AG04450 (cell line): ENCODE results near the gene GRIN1. TPM values are rescaled to one million over a fixed set of nuclear protein-coding genes. Genes with fewer than 3 reads are reported as not detected.

ENCODE experiments used
- CTCF ChIA-PET: fragments of 300-600, 350-600 bp; formaldehyde crosslinking; extraction: SDS; loops from one replicate; lab custom pipeline; 2022; ENCODE audit warnings: antibody characterized with exemption, inconsistent platforms; lab: Charles Lee
- POLR2A ChIA-PET: fragments of 350-600 bp; formaldehyde crosslinking; extraction: SDS; loops from one replicate; lab custom pipeline; 2021; ENCODE audit warnings: antibody characterized with exemption, inconsistent platforms; lab: Yijun Ruan, JAX
- DNase-seq: peaks from one replicate; pipeline ENCODE4 v3.0.0-alpha.2; 2011; ENCODE audit warnings: low read depth, low spot score
- H3K27ac ChIP-seq: one replicate; pipeline ENCODE4 v1.5.1; 2012; ENCODE audit warnings: low read depth, low read length, control low read depth
- H3K27me3 ChIP-seq: one replicate; pipeline ENCODE4 v1.6.0; 2012; ENCODE audit warnings: low read length; ENCODE audit not compliant: control insufficient read depth, insufficient read depth
- H3K4me3 ChIP-seq: 2 replicates; pipeline ENCODE4 v1.5.1; 2011; ENCODE audit warnings: mild to moderate bottlenecking, low read depth, low read length, control low read depth
- H3K9me3 ChIP-seq: 2 replicates; pipeline ENCODE4 v1.5.1; 2012; ENCODE audit warnings: low read length; ENCODE audit not compliant: control insufficient read depth, insufficient read depth
- polyA plus RNA-seq: library from polyadenylated mRNA; depleted of rRNA; stranded (reverse); fragments of >200 nt; gene quantifications from 2 replicates; pipeline ENCODE4 v1.2.3, GENCODE V29; 2011
- TF ChIP-seq, protein P1 (sequence below): IDR thresholded peaks from 2 replicates; pipeline ENCODE4 v1.5.1; 2011; ENCODE audit warnings: low read depth, low read length, control low read depth, inconsistent platforms

The GRIN1 gene
- polyA plus RNA-seq, 1 experiment, result not detected

DNA sequence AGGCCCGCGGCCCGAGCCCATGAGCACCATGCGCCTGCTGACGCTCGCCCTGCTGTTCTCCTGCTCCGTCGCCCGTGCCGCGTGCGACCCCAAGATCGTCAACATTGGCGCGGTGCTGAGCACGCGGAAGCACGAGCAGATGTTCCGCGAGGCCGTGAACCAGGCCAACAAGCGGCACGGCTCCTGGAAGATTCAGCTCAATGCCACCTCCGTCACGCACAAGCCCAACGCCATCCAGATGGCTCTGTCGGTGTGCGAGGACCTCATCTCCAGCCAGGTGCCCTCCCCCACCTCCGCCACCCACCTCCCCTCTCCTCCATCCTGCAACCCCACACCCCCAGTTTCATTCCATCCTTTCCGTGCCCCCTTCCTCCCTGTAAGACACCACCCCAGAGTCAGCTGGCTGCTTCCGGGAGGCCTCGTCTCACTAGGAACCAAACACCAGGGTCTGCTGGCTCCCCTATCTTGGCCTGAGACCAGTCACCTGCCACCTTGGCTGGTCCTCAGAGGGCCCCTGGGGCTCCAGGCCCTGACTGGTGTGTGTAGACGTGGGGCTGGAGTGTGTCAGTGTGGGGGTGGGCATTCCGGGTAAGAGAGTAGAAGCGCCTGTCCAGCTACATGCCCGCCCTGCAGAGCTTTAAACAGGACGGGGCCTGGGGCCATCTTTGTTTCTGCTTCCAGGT is 655 bp downstream of the GRIN1 start:
- ChIA-PET CTCF (no interaction called here), POLR2A (interaction anchor here (2.3 kb wide), 1 partner anchor 10 kb away, joined by 12 read pairs; no protein-coding TSS in a partner anchor)
- Histone ChIP-seq H3K27me3 (peaks cover 52% of the 10 kb centered on the region), H3K9me3 (no peaks in the 10 kb centered on the region; the same call in 1 of the 2 replicates), H3K4me3 (no peak overlapping the region), H3K27ac (no peak overlapping the region)
- no peak for DNase-seq
- TF ChIP-seq, protein P1, sequence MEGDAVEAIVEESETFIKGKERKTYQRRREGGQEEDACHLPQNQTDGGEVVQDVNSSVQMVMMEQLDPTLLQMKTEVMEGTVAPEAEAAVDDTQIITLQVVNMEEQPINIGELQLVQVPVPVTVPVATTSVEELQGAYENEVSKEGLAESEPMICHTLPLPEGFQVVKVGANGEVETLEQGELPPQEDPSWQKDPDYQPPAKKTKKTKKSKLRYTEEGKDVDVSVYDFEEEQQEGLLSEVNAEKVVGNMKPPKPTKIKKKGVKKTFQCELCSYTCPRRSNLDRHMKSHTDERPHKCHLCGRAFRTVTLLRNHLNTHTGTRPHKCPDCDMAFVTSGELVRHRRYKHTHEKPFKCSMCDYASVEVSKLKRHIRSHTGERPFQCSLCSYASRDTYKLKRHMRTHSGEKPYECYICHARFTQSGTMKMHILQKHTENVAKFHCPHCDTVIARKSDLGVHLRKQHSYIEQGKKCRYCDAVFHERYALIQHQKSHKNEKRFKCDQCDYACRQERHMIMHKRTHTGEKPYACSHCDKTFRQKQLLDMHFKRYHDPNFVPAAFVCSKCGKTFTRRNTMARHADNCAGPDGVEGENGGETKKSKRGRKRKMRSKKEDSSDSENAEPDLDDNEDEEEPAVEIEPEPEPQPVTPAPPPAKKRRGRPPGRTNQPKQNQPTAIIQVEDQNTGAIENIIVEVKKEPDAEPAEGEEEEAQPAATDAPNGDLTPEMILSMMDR, result no peak

DNA sequence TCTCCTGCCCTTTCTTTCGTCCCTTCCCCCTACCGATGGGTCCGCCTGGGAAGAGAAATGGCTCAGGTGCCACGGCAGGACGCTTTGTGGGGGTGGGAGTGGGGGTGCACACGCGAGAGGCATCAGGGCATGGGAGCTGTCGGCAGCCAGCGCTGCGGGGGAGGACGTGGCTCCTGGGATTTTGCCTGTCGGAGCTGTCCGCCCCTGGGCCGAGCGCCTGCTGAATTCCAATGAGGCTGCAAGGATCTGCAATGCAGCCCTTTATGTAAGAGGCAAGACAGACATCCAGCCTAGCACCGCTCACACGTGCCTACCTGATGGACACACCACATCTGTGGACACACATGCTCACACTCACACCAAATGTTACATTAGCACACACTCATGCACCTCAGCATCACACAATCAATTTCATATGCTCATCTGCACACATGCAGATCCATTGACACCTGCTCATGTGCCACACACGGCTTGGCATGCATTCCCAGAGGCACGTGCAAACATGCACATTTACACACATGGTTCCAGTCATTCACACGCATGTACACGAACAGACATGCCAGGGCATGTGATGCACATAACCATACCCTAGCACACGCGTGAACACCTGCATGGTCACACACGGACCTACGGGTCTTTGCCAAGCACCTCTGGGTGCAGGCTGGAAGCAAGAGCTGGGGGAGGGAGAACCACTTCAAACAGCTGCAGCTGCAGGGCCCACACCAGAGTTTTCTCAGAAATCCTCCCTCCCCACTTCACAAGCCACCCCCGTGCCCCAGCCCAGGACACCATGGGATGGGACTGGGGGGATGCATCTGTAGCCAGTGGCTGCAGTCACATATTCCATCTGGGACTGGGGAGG is 1.4 kb downstream of the GRIN1 start:
- no peak overlapping the region for H3K27ac ChIP-seq
- H3K27me3 ChIP-seq, result peaks cover 52% of the 10 kb centered on the region
- ChIA-PET POLR2A (interaction anchor here (2.3 kb wide), 1 partner anchor 10 kb away, joined by 12 read pairs; no protein-coding TSS in a partner anchor), CTCF (interaction anchor here (0.6 kb wide), 1 partner anchor 13 kb away, joined by 6 read pairs; no protein-coding TSS in a partner anchor)
- TF ChIP-seq, protein P1, result no peak
- no peaks in the 10 kb centered on the region; the same call in 1 of the 2 replicates for H3K9me3 ChIP-seq
- H3K4me3 ChIP-seq, result no peak overlapping the region
- no peak for DNase-seq

DNA sequence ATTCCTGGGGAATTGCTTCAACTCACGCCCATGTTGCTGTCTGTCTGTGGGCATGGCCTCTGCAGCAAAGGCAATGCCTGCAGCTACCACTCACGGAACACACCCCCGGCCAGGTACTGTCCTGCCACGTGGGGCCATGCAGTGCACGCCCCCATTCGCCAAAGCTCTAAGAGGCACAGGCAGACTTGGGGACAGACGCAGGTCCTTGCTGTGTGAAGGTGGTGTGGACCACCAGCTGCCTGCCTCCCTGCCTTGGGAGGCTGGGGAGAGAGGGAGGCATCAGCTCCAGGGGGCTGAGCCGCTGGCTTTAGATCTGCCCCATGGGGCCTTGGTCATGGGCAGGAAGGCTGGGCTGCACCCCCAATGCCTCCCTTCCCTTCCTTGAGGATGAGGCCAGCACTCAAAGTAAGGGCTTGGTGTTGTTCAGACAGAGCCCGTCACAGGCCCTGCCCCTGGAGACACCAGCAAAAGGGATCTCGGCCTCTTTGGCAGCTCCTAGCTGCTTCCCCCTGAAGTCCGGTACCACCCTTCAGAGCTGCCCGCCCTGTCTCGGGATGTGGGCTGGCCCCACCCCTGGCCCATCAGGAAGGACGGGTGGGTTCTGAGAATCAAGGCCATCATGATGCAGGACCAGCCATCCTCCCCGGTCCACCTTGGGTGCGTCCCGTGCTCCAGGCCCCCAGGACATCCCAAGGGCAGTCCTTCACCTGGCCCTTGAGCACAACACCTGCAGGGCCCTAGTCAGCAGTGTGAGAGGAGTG is 2.3 kb downstream of the GRIN1 start:
- CTCF ChIA-PET, result no interaction called here
- TF ChIP-seq, protein P1, result no peak
- Histone ChIP-seq H3K4me3 (no peak overlapping the region), H3K27ac (no peak overlapping the region), H3K9me3 (no peaks in the 10 kb centered on the region; the same call in 1 of the 2 replicates), H3K27me3 (peaks cover 51% of the 10 kb centered on the region)
- DNase-seq, result no peak
- POLR2A ChIA-PET, result no interaction called here

DNA sequence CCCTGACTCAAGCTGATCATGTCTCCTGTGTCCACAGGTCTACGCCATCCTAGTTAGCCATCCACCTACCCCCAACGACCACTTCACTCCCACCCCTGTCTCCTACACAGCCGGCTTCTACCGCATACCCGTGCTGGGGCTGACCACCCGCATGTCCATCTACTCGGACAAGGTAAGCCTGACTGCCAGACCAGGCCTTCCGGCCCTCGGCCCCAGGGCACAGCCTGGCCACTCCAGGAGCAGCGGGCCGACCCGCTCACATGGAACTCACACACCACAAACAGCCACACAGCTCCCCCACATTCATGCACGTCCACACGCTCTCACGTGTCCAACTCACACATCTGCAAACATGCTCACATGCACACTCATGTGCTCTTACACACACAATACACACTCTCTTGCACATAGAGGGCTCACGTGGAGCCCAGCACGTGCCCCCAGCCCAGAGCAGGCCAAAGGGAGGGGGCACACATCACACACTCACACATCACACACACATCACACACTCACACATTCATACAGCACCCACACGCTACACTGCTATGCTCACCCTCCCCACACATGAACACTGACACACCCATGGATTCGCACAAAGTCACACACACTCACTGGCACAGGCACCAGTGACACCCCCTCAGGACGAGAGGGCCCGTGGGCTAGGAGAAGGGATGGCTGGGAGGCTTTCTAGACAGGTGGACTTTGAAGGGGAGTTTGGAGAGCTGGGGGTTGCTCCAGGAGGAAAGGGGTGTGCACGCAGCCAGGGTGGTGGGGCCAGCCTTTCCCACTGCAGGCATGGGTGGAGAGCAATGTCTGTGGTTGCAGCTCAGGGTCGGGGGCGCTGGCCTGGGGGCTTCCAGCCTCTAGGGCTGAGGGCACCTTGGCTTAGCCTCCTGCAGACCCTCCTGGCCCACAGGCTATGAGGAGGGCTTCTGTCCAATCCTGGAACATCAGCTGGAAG is 3.3 kb downstream of the GRIN1 start:
- TF ChIP-seq, protein P1, result no peak
- Histone ChIP-seq H3K9me3 (no peaks in the 10 kb centered on the region; the same call in 1 of the 2 replicates), H3K27me3 (peaks cover 41% of the 10 kb centered on the region), H3K4me3 (no peak overlapping the region), H3K27ac (no peak overlapping the region)
- ChIA-PET CTCF (no interaction called here), POLR2A (no interaction called here)
- DNase-seq, result no peak
